HG02759 (cell line): ENCODE measurements around the gene ELMO1.
A peak's percentile ranks its signal among the peaks of the same experiment; 100 is the strongest.

ENCODE experiments used
- ATAC-seq: cut with Tn5 transposase; IDR thresholded peaks from one replicate; pipeline ENCODE4 v1.9.1; 2021; ENCODE audit warnings: mild to moderate bottlenecking, moderate library complexity; ENCODE audit not compliant: unreplicated experiment

ELMO1 gene

GRCh38 chr7:37320140-37320847 is 128.4 kb downstream of the ELMO1 start:
- no peak for ATAC-seq

- ATAC-seq = no peak
Observed at GRCh38 chr7:37318541-37318940, 130.1 kb downstream of the ELMO1 start.

GRCh38 chr7:37315772-37316715 is 132.6 kb downstream of the ELMO1 start:
- ATAC-seq = peak; percentile 37

DNA sequence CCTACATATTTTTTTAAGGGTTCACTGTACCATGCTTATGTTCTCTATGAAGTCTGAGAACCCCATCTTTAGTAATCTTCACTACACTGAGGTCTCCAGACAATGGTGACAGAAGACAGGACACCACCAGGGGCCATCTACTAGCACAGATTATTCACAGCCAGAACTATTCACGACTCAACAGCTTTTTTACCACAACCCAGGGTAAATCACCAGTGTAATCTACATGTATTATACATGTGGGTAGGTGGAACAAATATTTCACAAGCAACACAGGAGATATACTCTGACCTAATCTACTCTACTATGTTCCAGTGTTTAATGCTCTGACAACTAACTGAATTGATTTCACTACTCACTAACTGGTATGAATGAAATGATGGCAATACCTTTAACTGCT is 136.1 kb downstream of the ELMO1 start:
- ATAC-seq = no peak

GRCh38 chr7:37311355-37311754 is 137.3 kb downstream of the ELMO1 start:
- peak; percentile 44 for ATAC-seq

DNA sequence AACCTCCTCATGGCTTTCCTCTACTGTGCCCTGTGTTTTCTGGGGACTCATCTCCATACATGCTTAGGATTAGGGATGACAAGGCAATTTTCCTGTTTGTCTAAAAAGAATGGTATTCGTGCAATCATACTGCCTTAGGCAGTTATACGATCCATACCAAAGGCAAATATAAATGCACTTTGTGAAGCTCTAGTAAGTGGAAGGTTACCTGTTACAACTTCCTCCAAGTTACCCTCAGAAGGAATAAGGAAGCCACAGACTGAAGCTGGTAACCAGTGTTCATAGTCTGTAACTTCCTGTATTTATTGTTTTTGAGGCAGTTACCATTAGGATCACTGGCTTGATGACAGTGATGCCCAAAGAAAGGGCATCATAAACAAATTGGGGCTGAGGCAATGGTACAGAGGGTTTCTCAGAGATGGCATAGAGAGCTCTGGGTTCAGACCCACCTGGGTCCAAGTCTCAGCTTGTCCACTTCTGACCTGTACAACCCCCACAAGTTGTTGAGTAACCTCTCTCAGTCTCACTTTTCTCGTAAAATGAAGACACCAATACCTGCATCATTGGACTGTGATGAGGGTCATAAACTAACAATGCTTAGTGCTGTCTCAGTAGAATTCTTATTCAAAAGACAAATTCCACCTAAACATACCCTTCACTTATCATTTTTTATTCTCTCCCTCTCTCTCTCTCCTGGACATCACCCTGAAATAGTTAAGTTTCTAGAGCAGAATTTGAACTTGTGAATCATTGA is 138.2 kb downstream of the ELMO1 start:
- no peak for ATAC-seq

GRCh38 chr7:37309493-37309892 is 139.2 kb downstream of the ELMO1 start:
- ATAC-seq = no peak

DNA sequence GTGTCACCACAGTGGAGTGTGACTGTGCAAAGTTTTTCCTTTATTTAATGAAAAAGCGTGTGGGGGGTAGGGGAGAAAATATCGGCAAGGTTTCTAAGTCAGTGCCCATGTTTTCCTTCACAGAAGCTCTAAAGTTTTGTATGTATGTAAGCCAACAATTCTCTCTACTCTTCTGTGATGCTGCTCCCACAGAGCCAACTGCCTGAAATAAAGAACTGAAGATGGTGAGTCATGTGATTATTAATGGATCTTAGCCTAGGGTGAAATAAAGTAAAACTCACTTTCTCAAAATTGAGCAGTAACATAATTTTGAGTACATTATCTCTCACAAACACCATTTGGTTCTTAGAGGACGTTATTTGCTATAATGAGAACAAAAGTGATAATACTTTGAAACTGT is 143.7 kb downstream of the ELMO1 start:
- ATAC-seq = no peak

DNA sequence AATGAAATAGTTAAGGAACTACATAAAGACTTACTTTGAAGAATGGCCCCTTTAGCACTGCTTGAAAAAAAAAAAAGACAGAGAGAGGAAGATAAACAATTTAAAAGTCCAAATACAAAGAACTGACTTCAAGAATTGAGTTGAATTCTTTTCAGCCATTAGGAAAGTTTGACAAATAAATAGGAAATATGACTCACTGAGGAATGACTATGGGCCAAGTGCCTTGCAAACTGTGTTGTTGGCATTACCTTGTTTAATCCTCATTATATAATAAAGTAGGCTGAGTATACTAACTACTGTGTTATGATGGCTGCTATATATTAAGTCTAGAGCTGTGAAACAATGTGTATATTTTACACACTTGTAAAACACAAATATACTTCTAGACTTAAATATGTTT is 151.1 kb downstream of the ELMO1 start:
- no peak for ATAC-seq

DNA sequence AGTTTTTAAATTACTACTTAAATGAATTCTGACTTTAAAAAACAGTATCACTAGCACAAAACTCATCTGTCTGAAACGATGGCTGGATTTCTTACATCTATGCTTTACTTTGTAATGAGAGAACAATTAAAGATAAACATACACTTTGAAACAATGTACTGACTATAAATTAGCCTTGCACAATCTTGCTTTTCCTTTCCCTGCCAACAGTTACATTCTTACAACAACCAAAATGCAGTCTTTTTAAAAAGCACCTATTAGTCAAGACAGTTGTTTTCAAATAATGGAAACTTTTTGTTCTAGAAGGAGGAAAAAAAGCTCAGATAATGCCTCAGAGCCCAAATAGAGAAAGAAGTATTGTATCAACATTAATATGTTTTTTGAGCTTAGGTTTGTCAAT is 153.3 kb downstream of the ELMO1 start:
- ATAC-seq = no peak

GRCh38 chr7:37290731-37291130 is 157.9 kb downstream of the ELMO1 start:
- no peak for ATAC-seq

- no peak for ATAC-seq
Observed at GRCh38 chr7:37289781-37290180, 158.9 kb downstream of the ELMO1 start.

DNA sequence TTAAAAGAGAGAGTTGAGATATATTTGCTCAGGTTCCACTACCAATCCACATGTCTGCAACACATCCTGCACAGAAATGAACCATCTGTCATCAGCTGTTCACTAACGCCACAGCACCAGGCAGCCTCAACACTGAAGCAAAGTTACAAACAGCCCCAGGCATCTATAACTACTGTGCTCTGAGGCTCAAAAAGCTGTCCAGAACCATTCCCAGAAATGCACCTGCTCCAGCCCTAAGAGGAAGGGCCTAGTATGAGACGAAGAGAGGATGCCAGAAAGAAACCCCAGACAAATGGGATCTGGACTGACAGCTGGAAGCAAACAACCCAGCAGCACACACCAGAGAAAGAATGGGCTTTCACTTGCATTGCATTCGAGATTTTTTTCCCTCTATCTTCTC is 159.3 kb downstream of the ELMO1 start:
- no peak for ATAC-seq

GRCh38 chr7:37287131-37287855 is 161.4 kb downstream of the ELMO1 start:
- ATAC-seq = peak; percentile 65

DNA sequence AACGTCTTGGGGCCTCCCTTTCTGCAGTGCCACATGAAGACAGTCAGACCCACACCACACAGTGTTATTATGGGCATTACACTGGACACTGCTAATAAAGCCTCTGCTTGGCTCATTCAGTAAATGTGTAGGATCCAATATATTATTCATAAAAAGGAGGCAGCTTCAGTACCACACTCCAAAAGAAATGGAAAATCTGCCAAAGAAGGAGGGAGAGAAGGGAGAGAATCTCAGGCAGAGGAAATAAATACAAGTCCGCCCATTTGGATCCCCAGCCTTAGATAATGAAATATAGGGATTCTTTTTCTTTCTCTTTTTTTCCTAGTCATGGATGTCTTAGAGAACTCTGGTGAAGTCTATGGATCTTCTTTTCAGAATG is 162.2 kb downstream of the ELMO1 start:
- no peak for ATAC-seq

GRCh38 chr7:37285706-37286453 is 162.8 kb downstream of the ELMO1 start:
- ATAC-seq = no peak

DNA sequence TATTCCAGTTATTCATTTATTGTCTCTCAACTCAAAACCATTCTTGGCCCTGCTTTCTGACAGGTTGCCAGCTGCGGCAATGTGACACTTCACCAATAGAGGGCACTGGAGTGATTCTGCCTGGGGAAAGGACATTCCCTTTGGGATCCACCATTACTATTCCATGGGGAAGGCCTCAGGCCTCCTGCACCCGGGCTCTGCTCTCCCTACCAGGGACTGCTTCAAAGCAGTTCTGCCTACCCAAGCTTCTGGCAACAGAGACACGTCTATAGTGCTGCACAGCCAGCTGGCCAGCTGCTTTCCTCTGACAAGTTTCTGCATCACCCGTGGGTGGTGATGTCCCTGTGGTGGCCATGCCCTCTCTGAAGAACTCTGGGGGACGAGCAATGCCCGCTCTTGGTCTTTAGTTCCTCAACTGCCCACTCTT is 163.8 kb downstream of the ELMO1 start:
- no peak for ATAC-seq

- no peak for ATAC-seq
Observed at GRCh38 chr7:37284285-37284684, 164.4 kb downstream of the ELMO1 start.

GRCh38 chr7:37283716-37284115 is 164.9 kb downstream of the ELMO1 start:
- no peak for ATAC-seq

DNA sequence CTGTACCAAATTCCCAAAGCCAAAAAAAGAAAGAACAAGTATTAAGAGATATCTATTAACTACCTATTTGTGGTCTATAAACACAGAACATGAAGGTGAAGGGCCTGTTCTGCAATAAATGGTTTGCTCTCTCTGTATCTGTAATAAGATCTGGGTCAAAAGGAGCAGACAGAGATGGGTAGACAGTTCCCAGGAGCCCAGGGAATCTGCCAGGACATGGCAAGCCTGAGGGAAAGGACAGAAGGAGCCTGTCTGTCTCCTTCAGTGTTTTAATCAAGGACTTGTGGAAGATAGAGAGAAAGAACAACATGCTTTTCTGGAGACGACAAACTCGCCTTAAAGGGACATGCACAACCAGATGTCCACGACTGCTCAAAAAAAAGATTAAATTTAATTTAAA is 165.7 kb downstream of the ELMO1 start:
- ATAC-seq = no peak
